IMR-90 (cell line): ENCODE measurements around the gene FAM98C. TPM values are rescaled to one million over a fixed set of nuclear protein-coding genes. Genes with fewer than 3 reads are reported as not detected.
A peak's percentile ranks its signal among the peaks of the same experiment; 100 is the strongest.

Experiments
- ATAC-seq: fragments of 200-7000 bp; cut with Tn5 transposase; 2 replicates; pipeline ENCODE4 v1.9.1; 2020; ENCODE audit warnings: low read depth, mild to moderate bottlenecking, moderate library complexity
- BruUV-seq: library from RNA; stranded (reverse); fragments of 400-500 nt; replicated peaks from 2 replicates; lab custom pipeline; 2021; lab: Mats Ljungman, UMichigan
- CTCF ChIA-PET: fragments of 300-600 bp; formaldehyde crosslinking; extraction: SDS; loops from one replicate; lab custom pipeline; 2021; ENCODE audit warnings: antibody characterized with exemption; lab: Yijun Ruan, JAX
- POLR2A ChIA-PET: fragments of 300-600 bp; sonication (Branson Sonifier 250); formaldehyde crosslinking; loops from one replicate; lab custom pipeline; 2022; ENCODE audit warnings: antibody characterized with exemption; ENCODE audit not compliant: unreplicated experiment; lab: Charles Lee
- DNase-seq: peaks from one replicate; pipeline ENCODE4 v3.0.0; 2013
- H2AFZ ChIP-seq: replicated peaks from 2 replicates; pipeline ENCODE3; 2013; ENCODE audit warnings: low read length, mild to moderate bottlenecking; ENCODE audit not compliant: poor library complexity
- H2AK5ac ChIP-seq: 2 replicates; pipeline ENCODE4 v1.6.1; 2013; ENCODE audit warnings: low read depth, low read length, inconsistent platforms
- H2AK9ac ChIP-seq: replicated peaks from 2 replicates; pipeline ENCODE3; 2013; ENCODE audit warnings: mild to moderate bottlenecking, low read depth, low read length, moderate library complexity; ENCODE audit not compliant: poor library complexity
- H2BK120ac ChIP-seq: 2 replicates; pipeline ENCODE4 v1.6.1; 2013; ENCODE audit warnings: low read depth, low read length, inconsistent platforms
- H2BK15ac ChIP-seq: 3 replicates; pipeline ENCODE4 v1.6.1; 2013; ENCODE audit warnings: low read depth, low read length, inconsistent platforms
- H2BK20ac ChIP-seq: 2 replicates; pipeline ENCODE4 v1.6.1; 2013; ENCODE audit warnings: low read depth, mild to moderate bottlenecking, inconsistent platforms, low read length, moderate library complexity
- H2BK5ac ChIP-seq: 2 replicates; pipeline ENCODE4 v1.6.1; 2013; ENCODE audit warnings: mild to moderate bottlenecking, low read depth, low read length, inconsistent platforms; ENCODE audit not compliant: poor library complexity, severe bottlenecking
- H3K14ac ChIP-seq: replicated peaks from 2 replicates; pipeline ENCODE4 v1.6.1; 2013; ENCODE audit warnings: low read depth, low read length, inconsistent platforms
- H3K18ac ChIP-seq: 2 replicates; pipeline ENCODE4 v1.6.1; 2013; ENCODE audit warnings: low read depth, low read length, control low read depth
- H3K23ac ChIP-seq: 2 replicates; pipeline ENCODE4 v1.6.1; 2013; ENCODE audit warnings: low read depth, low read length, inconsistent platforms
- H3K27ac ChIP-seq: 2 replicates; pipeline ENCODE4 v1.5.1; 2013; ENCODE audit warnings: mild to moderate bottlenecking, control low read depth, low read length; ENCODE audit not compliant: insufficient read depth
- H3K27me3 ChIP-seq: 2 replicates; pipeline ENCODE4 v1.6.1; 2013; ENCODE audit warnings: low read length; ENCODE audit not compliant: control insufficient read depth, insufficient read depth
- H3K36me3 ChIP-seq: 2 replicates; pipeline ENCODE4 v1.6.1; 2013; ENCODE audit warnings: low read length, mixed read lengths; ENCODE audit not compliant: control insufficient read depth, insufficient read depth
- H3K4ac ChIP-seq: 2 replicates; pipeline ENCODE4 v1.6.1; 2013; ENCODE audit warnings: low read depth, low read length, inconsistent platforms
- H3K4me1 ChIP-seq: 2 replicates; pipeline ENCODE4 v1.6.1; 2013; ENCODE audit warnings: low read length, mixed read lengths; ENCODE audit not compliant: control insufficient read depth, insufficient read depth
- H3K4me2 ChIP-seq: 2 replicates; pipeline ENCODE4 v1.6.1; 2013; ENCODE audit warnings: low read depth, mild to moderate bottlenecking, control low read depth, low read length, moderate library complexity
- H3K4me3 ChIP-seq: 2 replicates; pipeline ENCODE4 v1.5.1; 2013; ENCODE audit warnings: low read depth, mild to moderate bottlenecking, control low read depth, low read length, moderate library complexity; ENCODE audit not compliant: insufficient read depth
- H3K56ac ChIP-seq: 2 replicates; pipeline ENCODE4 v1.6.1; 2013; ENCODE audit warnings: low read length, inconsistent platforms; ENCODE audit not compliant: insufficient read depth; ENCODE audit errors: extremely low read depth
- H3K79me1 ChIP-seq, 2 experiments: 2 replicates each; pipeline ENCODE4 v1.6.1; 2013; ENCODE audit warnings: low read length in 2 of 2, inconsistent platforms in 1 of 2, low read depth in 1 of 2
- H3K9ac ChIP-seq: 2 replicates; pipeline ENCODE4 v1.6.1; 2013; ENCODE audit warnings: low read depth, low read length, control low read depth
- H3K9me1 ChIP-seq: 2 replicates; pipeline ENCODE4 v1.6.1; 2013; ENCODE audit warnings: low read length, inconsistent platforms; ENCODE audit not compliant: insufficient read depth
- H3K9me3 ChIP-seq: 2 replicates; pipeline ENCODE4 v1.6.1; 2013; ENCODE audit warnings: low read length; ENCODE audit not compliant: control insufficient read depth, insufficient read depth
- H4K20me1 ChIP-seq: 2 replicates; pipeline ENCODE4 v1.6.1; 2013; ENCODE audit warnings: low read length, inconsistent platforms; ENCODE audit not compliant: insufficient read depth
- H4K5ac ChIP-seq: 2 replicates; pipeline ENCODE4 v1.6.1; 2013; ENCODE audit warnings: mild to moderate bottlenecking, low read depth, low read length, control low read depth
- H4K8ac ChIP-seq, 2 experiments: 2 replicates each; pipeline ENCODE4 v1.6.1; 2013; ENCODE audit warnings: low read depth in 2 of 2, low read length in 2 of 2, control low read depth in 1 of 2, inconsistent platforms in 1 of 2
- H4K91ac ChIP-seq: 2 replicates; pipeline ENCODE4 v1.6.1; 2013; ENCODE audit warnings: low read depth, low read length, inconsistent platforms; ENCODE audit not compliant: insufficient read depth
- CEBPB ChIP-seq: IDR thresholded peaks from 2 replicates; pipeline ENCODE4 v1.6.1; 2012; ENCODE audit warnings: low read depth, low read length, improper control_type of control experiment
- CHD1 ChIP-seq: IDR thresholded peaks from 2 replicates; pipeline ENCODE4 v1.6.1; 2012; ENCODE audit warnings: low read depth, low read length, improper control_type of control experiment
- CTCF ChIP-seq: conservative IDR thresholded peaks from 2 replicates; pipeline ENCODE4 v1.5.1; 2012; ENCODE audit warnings: mild to moderate bottlenecking, low read depth, low read length, improper control_type of control experiment
- ELK1 ChIP-seq: fragments of 150-350 bp; IDR thresholded peaks from 2 replicates; pipeline ENCODE4 v1.6.1; 2016; ENCODE audit warnings: low read depth, mild to moderate bottlenecking, low read length, moderate library complexity, borderline replicate concordance
- MAZ ChIP-seq: IDR thresholded peaks from 2 replicates; pipeline ENCODE4 v1.6.1; 2012; ENCODE audit warnings: low read depth, mild to moderate bottlenecking, low read length, improper control_type of control experiment, moderate library complexity, borderline replicate concordance
- MXI1 ChIP-seq: IDR thresholded peaks from 2 replicates; pipeline ENCODE4 v1.6.1; 2012; ENCODE audit warnings: low read depth, mild to moderate bottlenecking, low read length, moderate library complexity, borderline replicate concordance
- NFE2L2 ChIP-seq: fragments of 150-350 bp; IDR thresholded peaks from 2 replicates; pipeline ENCODE4 v1.6.1; 2016; ENCODE audit warnings: low read depth, mild to moderate bottlenecking, low read length
- POLR2A ChIP-seq: IDR thresholded peaks from 2 replicates; pipeline ENCODE4 v1.6.1; 2012; ENCODE audit warnings: mild to moderate bottlenecking, low read depth, low read length
- RCOR1 ChIP-seq: IDR thresholded peaks from 2 replicates; pipeline ENCODE4 v1.6.1; 2012; ENCODE audit warnings: mild to moderate bottlenecking, low read length, improper control_type of control experiment; ENCODE audit not compliant: insufficient replicate concordance
- RFX5 ChIP-seq: IDR thresholded peaks from 2 replicates; pipeline ENCODE4 v1.8.0; 2012; ENCODE audit warnings: low read depth, mild to moderate bottlenecking, low read length, moderate library complexity
- WGBS, 2 experiments: methylation state at CpG; one replicate each; pipeline versions ENCODE4 v1.1.5 to v1.1.7; 2013; ENCODE audit warnings: missing lambda C conversion rate in 2 of 2; ENCODE audit not compliant: insufficient read length in 1 of 2; ENCODE audit errors: extremely low coverage in 2 of 2; 5-methylcytosine and 5-hydroxymethylcytosine counted together
- dilution Hi-C: fragments of 300-500 bp; cut with HindIII; formaldehyde crosslinking; loops from one replicate; pipeline ENCODE4 v1.14.3; 2018; ENCODE audit warnings: low sequenced_read_pairs; ENCODE audit not compliant: unreplicated experiment
- in situ Hi-C: fragments of 300-500 bp; cut with MboI; formaldehyde crosslinking; loops from 3 replicates; pipeline ENCODE4 v1.14.3; 2019; ENCODE audit warnings: low sequenced_read_pairs, inconsistent platforms, mixed read lengths
- intact Hi-C: fragments of 100-400 bp; cut with micrococcal nuclease; formaldehyde crosslinking; loops from 2 replicates; pipeline ENCODE4 v1.10.0; 2022
- polyA plus RNA-seq, 3 experiments: library from polyadenylated mRNA; depleted of rRNA; stranded (reverse); fragments of >200 nt; gene quantifications; 2 replicates each; pipeline ENCODE4 v1.2.3, GENCODE V29; 2012; ENCODE audit warnings: low replicate concordance in 1 of 3
- total RNA-seq: library from RNA; depleted of rRNA; stranded (reverse); fragments of >200 nt; gene quantifications from 2 replicates; pipeline ENCODE4 v1.2.3, GENCODE V29; 2012

Gene FAM98C
- total and polyA plus RNA-seq, 2 of the 4 experiments (the other 2 are of a cell fraction) = 3.6 to 17.9 TPM

DNA sequence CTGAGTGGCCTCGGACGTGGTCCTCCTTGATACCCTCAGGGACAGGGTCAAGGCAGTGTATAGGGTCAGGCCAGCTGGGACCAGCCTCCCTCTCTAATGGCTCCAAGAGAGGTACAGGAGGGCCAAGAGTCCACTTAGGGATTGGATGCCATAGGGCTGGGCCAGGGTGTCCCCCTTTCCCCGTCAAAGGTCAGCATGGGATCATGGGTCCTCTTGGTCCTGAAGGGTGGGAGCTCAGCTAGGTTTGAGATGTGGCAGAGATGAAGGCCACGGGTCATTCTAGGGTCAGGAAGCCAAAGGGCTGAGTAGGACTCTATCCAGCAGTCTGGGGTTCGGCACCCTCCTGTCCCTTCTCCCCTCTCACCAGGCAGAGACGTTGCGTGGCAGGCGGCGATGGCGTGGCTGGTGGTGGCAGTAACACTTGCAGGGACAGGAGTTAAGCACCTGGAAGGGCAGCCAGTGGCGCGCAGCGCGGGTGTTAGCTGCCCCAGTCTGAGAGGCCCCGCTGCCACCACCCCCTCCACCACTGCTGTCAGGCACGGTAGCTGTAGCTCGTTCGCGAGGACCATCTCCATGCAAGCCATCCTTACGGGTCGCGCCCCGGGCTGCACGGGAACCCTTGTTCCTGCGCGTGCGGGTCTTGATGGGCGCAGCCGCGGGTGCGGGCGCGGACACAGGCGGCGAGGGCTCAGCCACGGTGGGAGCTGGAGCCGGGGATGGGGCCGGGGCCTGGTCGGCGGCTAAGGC lies 17.7 kb upstream of the FAM98C start:
- dilution Hi-C loops (no loop called here), intact Hi-C loops (loop anchor here (5.0 kb wide), 1 partner anchor 153 kb away; no protein-coding TSS in a partner anchor), in situ Hi-C loops (no loop called here)
- H3K18ac ChIP-seq = no peak overlapping the region
- TF ChIP-seq ELK1 (no peak), CHD1 (no peak), MXI1 (no peak), NFE2L2 (no peak), POLR2A (no peak), RCOR1 (no peak), CEBPB (no peak), MAZ (no peak), RFX5 (no peak), CTCF (no peak)
- H2BK5ac ChIP-seq = no peak overlapping the region
- no peak overlapping the region for H3K56ac ChIP-seq
- no peak overlapping the region for H2BK15ac ChIP-seq
- H2BK120ac ChIP-seq = no peak overlapping the region
- ATAC-seq = no peak
- no peaks in the 10 kb centered on the region for H3K9me3 ChIP-seq
- peaks cover 2% of the 10 kb centered on the region for H3K4me1 ChIP-seq
- DNase-seq = no peak
- H2BK20ac ChIP-seq = no peak overlapping the region
- H3K23ac ChIP-seq = no peak overlapping the region
- POLR2A ChIA-PET = no interaction called here
- CTCF ChIA-PET = interaction anchor here (1.9 kb wide), 1 partner anchor 9 kb away, joined by 5 read pairs; no protein-coding TSS in a partner anchor
- H3K79me1 ChIP-seq = peaks cover 13 to 52% of the 10 kb centered on the region in 2 experiments; a peak in 3 of 4 replicates
- H2AK9ac ChIP-seq = peak overlapping the region; percentile 28
- no peaks in the 10 kb centered on the region for H3K27me3 ChIP-seq
- no peak overlapping the region for H3K27ac ChIP-seq
- peaks cover 23% of the 10 kb centered on the region for H4K20me1 ChIP-seq
- H3K4ac ChIP-seq = no peak overlapping the region
- 85% methylated on average over 16 of the region's 40 CpGs; no CpG with 5 or more reads in 1 of the 2 experiments for WGBS, 2 experiments
- peaks cover 12% of the 10 kb centered on the region for H3K9me1 ChIP-seq
- no TSS peak for BruUV-seq
- H4K91ac ChIP-seq = no peak overlapping the region
- no peak overlapping the region for H3K4me3 ChIP-seq
- no peak overlapping the region for H2AFZ ChIP-seq
- no peak overlapping the region for H3K14ac ChIP-seq
- H4K8ac ChIP-seq = no peak overlapping the region
- H3K9ac ChIP-seq = no peak overlapping the region
- no peak overlapping the region for H2AK5ac ChIP-seq
- no peak overlapping the region for H4K5ac ChIP-seq
- H3K4me2 ChIP-seq = no peak overlapping the region
- H3K36me3 ChIP-seq = peaks cover 41% of the 10 kb centered on the region
